Tibial nerve (tissue), 3 donors: ENCODE data around the gene XKR7.

ENCODE experiments used
- POLR2A ChIP-seq, 2 donors: fragments of 450-650 bp; IDR thresholded peaks; one replicate each; pipeline ENCODE4 v1.6.1; 2017; ENCODE audit warnings: antibody characterized with exemption in 2 of 2, mild to moderate bottlenecking in 2 of 2, moderate library complexity in 2 of 2
- TF ChIP-seq, protein P1 (sequence below), 5 experiments: fragments of 200-600 bp in 3 of 5; fragments of 450-650 bp in 2 of 5; sonication (generic) in 3 of 5; IDR thresholded peaks; one replicate each; pipeline ENCODE4 v1.5.1; 2016 to 2019; ENCODE audit warnings: antibody characterized with exemption in 5 of 5, mild to moderate bottlenecking in 3 of 5, moderate library complexity in 2 of 5

DNA sequence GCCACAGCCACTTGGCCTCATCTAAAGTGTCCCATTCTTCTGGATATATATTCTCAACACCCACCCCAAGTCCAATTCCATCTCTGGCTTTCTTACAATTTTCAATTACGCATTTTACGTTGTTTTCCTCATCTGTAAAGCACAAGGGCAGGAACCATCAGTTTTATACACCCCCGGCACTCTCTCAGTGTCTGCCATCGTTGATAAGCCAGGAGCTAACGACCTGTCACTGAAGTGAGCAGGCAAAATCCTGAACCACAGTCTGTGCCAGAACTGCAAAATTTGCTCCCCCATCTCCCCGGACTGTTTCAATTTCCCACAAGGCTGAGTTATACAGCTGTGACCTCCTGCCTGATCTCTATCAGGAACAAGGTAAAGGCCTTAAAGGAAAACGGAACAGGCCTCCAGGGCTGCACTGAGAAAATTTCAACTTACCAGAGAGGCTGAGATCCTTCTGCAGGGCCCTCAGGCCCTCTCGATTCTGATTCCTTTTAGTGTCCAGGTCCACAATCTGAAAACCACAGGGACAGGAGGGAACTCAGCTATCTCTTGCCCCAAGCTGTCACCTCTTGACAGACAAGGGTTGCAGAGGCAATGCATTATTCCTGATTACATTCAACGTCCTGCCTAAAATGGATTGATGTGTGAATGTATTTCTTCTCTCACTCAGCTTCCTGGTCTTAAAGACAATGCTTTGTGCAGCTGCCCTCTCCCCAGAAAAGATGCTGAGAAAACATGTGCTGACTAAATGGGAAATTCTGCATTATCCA is 17.9 kb upstream of the XKR7 start:
- TF ChIP-seq, protein P1, sequence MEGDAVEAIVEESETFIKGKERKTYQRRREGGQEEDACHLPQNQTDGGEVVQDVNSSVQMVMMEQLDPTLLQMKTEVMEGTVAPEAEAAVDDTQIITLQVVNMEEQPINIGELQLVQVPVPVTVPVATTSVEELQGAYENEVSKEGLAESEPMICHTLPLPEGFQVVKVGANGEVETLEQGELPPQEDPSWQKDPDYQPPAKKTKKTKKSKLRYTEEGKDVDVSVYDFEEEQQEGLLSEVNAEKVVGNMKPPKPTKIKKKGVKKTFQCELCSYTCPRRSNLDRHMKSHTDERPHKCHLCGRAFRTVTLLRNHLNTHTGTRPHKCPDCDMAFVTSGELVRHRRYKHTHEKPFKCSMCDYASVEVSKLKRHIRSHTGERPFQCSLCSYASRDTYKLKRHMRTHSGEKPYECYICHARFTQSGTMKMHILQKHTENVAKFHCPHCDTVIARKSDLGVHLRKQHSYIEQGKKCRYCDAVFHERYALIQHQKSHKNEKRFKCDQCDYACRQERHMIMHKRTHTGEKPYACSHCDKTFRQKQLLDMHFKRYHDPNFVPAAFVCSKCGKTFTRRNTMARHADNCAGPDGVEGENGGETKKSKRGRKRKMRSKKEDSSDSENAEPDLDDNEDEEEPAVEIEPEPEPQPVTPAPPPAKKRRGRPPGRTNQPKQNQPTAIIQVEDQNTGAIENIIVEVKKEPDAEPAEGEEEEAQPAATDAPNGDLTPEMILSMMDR (IDR thresholded peaks at IDR 0.05), result no peak
- no peak for TF ChIP-seq POLR2A (IDR thresholded peaks at IDR 0.05)
